Gastrocnemius medialis (tissue), 4 donors: ENCODE data around the gene PARP15.
"Not testable (repeated sequence)": the region's sequence is repeated elsewhere in the genome, so short reads cannot be mapped to it uniquely, and the experiment has no call there.

Experiments used
- POLR2A ChIP-seq, 2 donors: fragments of 450-650 bp; IDR thresholded peaks; one replicate each; pipeline ENCODE4 v1.6.1; 2017; ENCODE audit warnings: antibody characterized with exemption in 2 of 2, mild to moderate bottlenecking in 2 of 2, moderate library complexity in 2 of 2
- TF ChIP-seq, protein P1 (sequence below), 5 experiments: fragments of 450-650 bp in 3 of 5; fragments of 200-600 bp in 2 of 5; sonication (generic) in 2 of 5; IDR thresholded peaks in 4 of 5; conservative IDR thresholded peaks in 1 of 5; 1 replicate in 4 of 5; 2 replicates in 1 of 5; pipeline ENCODE4 v1.5.1; 2016 to 2019; ENCODE audit warnings: antibody characterized with exemption in 5 of 5, mild to moderate bottlenecking in 3 of 5, moderate library complexity in 3 of 5

- TF ChIP-seq, protein P1, sequence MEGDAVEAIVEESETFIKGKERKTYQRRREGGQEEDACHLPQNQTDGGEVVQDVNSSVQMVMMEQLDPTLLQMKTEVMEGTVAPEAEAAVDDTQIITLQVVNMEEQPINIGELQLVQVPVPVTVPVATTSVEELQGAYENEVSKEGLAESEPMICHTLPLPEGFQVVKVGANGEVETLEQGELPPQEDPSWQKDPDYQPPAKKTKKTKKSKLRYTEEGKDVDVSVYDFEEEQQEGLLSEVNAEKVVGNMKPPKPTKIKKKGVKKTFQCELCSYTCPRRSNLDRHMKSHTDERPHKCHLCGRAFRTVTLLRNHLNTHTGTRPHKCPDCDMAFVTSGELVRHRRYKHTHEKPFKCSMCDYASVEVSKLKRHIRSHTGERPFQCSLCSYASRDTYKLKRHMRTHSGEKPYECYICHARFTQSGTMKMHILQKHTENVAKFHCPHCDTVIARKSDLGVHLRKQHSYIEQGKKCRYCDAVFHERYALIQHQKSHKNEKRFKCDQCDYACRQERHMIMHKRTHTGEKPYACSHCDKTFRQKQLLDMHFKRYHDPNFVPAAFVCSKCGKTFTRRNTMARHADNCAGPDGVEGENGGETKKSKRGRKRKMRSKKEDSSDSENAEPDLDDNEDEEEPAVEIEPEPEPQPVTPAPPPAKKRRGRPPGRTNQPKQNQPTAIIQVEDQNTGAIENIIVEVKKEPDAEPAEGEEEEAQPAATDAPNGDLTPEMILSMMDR (IDR thresholded peaks at IDR 0.05 in 4 of 5, conservative IDR thresholded peaks at IDR 0.05 in 1 of 5) = not testable (repeated sequence)
- not testable (repeated sequence) for TF ChIP-seq POLR2A (IDR thresholded peaks at IDR 0.05)
Measured at GRCh38 chr3:122682778-122683411, 105.4 kb downstream of the PARP15 start.
